GM12801 (cell line): ENCODE results near the gene PSD2.

ENCODE experiments used
- CTCF ChIP-seq: IDR thresholded peaks from one replicate; pipeline ENCODE4 v1.5.1; 2011; ENCODE audit warnings: control low read depth; ENCODE audit not compliant: insufficient read length; ENCODE audit errors: extremely low read depth

The PSD2 gene

GRCh38 chr5:139805545-139805944 is 9.9 kb downstream of the PSD2 start:
- TF ChIP-seq CTCF, result no peak

- no peak for TF ChIP-seq CTCF
Observed at GRCh38 chr5:139806111-139806510, 10.5 kb downstream of the PSD2 start.

GRCh38 chr5:139806726-139807646 is 11.4 kb downstream of the PSD2 start:
- TF ChIP-seq CTCF, result no peak

GRCh38 chr5:139807647-139808030 is 12.0 kb downstream of the PSD2 start:
- TF ChIP-seq CTCF, result no peak

- TF ChIP-seq CTCF, result no peak
Observed at GRCh38 chr5:139808481-139809330, 13.1 kb downstream of the PSD2 start.

- no peak for TF ChIP-seq CTCF
Observed at GRCh38 chr5:139809331-139809810, 13.8 kb downstream of the PSD2 start.
